RKO (cell line): ENCODE results near the gene CPAMD8.
A peak's percentile ranks its signal among the peaks of the same experiment; 100 is the strongest.
"Not testable (repeated sequence)": the region's sequence is repeated elsewhere in the genome, so short reads cannot be mapped to it uniquely, and the experiment has no call there.

Source experiments
- DNase-seq: peaks from one replicate; pipeline ENCODE4 v3.0.0-alpha.2; 2016; ENCODE audit warnings: low spot score

The CPAMD8 gene

DNA sequence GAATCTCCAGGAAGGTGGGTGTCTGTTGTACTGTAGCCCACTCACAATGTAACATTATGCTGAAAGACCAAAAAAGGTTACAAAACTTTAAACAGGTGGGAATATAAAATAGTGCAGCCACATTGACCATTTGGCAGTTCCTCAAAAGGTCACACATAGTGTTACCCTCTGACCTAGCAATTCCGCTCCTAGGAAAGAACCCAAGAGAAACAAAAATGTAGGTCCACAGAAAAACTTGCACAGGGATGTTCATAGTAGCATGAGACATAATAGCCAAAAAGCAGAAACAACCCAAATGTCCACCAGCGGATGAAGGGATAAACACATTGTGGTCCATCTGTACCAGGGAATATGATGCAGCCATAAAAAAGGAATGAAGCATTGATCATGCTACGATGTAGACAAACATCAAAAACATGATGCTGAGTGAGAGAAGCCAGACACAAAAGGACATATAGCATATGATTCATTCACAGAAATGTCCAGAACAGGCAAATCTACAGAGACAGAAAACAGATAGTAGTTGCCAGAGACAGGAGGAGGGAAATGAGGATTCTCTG is 27.9 kb downstream of the CPAMD8 start:
- no peak for DNase-seq

DNA sequence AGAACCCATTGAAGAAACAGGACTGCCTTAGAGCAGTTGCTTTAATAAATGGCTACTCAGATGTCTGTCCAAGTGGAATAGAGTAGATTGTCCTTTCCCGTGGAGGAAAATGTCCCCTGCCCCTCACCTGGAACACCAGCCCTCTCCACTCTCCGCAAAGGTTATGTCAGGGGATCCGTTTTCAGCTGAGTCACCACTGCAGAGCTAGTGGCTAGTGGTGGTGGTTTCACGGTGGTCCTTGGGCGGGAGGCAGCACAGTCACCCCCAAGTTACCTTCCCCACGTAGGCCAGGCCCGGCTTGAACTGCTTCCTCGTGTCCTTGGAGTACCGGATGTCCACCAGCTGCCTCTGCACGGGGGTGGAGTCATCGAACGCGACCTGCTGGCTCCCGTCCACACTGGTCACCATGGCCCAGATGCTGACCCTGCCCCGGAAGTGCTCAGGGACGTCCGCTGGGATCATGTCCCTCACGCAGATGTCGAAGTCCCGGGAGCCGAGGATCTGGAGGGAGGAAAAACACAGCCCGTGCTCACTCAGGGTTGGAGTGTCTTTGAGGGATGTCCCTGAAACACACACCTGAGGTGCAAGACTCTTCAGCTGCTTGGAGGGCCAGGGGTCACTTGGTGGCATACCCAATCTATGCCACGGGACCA is 29.6 kb downstream of the CPAMD8 start:
- DNase-seq = not testable (repeated sequence)

DNA sequence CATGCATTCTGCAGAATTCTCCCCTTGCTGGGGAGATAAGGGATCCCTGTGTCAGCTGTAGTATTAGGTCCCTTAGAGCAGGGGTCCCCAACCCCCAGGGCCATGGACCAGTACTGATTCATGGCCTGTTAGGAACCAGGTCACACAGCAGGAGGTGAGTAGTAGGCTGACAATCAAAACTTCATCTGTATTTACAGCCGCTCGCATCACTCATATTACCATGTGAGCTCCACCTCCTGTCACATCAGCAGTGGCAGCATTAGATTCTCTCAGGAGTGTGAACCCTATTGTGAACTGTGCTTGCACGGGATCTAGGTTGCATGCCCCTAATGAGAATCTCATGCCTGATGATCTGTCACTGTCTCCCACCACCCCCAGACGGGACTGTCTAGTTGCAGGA is 37.9 kb downstream of the CPAMD8 start:
- DNase-seq = no peak

DNA sequence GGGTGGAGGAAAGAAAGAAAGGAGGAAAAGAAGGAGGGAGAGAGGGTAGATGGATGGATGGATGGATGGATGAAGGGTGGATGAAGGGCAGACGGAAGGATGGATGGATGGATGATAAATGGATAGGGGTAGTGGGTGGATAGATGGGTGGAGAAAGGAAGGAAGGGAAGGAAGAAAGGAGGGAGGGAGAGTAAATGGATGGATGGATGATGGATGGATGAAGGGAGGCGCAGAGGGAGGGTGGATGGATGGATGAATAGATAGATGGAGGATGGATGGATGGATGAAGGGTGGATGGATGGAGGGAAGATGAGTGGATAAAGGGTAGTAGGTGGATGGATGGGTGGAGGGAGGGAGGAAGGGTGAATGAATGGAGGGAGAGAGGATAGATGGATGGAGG is 41.2 kb downstream of the CPAMD8 start:
- no peak for DNase-seq

DNA sequence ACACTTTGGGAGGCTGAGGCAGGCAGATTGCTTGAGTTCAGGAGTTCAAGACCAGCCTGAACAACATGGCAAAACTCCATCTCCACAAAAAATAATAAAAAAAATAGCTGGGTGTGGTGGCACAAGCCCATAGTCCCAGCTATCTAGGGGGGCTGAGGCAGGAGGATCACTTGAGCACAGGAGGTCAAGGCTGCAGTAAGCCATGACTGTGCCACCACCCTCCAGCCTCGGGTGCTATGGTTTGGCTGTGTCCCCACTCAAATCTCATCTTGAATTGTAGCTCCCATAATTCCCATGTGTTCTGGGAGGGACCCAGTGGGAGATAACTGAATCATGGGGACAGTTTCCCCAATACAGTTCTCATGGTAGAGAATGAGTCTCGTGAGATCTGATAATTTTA is 44.0 kb downstream of the CPAMD8 start:
- not testable (repeated sequence) for DNase-seq

DNA sequence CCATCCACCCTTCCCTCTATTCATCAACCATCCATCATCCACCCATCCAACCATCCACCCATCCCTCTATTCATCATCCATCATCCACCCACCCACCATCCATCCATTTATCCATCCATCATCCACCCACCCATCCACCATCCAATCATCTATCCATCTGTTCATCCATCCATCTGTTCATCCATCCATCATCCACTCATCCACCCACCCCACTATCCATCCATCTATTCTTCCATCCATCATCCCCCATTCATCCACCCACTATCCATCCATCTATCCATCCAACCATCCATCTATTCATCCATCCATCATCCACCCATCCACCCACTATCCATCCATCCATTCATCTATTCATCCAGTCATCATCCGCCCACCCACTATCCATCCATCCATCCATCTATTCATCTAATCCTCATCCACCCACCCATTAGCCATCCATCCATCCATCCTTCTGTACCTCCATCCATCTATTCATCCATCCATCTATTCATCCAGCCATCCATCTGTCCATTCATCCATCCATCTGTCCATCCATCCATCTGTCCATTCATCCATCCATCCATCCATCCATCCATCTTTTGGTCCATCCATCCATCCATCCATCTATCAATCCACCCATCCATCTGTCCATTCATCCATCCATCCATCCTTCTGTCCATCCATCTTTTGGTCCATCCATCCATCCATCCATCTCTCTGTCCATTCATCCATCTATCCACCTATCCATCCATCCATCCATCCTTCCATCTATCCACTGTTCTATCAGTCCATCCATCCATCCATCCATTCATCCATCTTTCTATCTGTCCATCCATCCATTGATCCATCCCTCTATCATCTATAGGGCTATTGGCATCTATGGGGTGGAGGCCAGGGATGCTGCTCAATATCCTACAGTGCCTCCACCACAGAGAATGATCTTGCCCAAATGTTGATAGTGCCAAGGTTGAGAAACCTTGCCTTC is 47.5 kb downstream of the CPAMD8 start:
- DNase-seq = no peak

DNA sequence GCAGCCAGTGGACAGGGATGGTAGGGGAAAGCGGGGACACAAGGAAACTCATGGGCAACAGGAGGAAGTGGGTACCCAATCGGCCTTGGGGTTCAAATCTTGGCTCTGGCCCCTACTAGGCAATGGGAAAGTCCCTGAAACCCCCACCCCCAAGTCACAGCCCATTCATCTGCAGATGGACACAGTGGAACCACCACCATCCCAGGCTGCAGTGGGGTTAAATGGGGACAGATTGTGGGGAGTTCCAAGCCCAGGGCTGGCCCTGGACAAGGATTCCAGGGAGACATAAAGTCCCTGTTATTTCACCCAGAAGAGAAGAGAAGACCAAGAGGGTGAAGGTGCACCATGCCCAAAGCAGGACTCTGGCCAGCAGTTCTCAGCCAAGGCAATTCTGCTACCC is 48.5 kb downstream of the CPAMD8 start:
- no peak for DNase-seq

DNA sequence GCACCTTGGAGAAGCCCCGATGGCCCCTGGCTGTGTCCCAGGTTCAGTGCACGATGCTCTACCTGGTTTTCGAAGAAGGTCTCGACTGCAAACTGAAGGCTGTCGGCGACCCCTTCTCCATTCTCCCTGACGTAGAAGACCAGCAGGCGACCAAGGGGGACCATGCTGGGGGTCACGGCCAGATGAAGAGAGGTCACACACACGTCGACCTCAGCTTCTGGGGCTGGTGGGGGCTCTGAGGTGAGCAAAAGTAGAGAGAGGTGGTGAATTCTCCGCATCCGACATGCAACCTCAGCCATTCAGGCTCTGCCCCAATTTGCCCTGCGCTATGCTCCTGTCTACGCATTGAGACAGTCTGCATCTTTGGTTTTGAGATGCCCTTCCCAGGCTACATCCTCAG is 49.3 kb downstream of the CPAMD8 start:
- DNase-seq = no peak

DNA sequence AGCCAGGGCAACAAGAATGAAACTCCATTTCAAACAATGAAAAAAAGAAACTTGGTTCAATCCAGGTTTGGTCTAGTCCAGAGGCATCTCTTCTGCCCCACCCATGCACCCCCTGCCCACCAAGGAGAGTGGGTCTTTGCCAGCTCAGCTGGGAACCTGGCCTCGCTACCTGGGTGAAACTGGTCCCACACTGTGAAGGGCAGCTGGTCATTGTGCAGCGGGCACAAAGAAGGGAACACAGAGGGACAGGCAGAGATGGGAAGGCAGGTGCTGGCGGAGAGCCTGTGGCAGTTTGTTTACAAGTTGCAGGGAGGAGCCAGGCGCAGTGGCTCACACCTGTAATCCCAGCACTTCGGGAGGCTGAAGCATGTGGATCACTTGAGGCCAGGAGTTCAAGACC is 50.2 kb downstream of the CPAMD8 start:
- no peak for DNase-seq

DNA sequence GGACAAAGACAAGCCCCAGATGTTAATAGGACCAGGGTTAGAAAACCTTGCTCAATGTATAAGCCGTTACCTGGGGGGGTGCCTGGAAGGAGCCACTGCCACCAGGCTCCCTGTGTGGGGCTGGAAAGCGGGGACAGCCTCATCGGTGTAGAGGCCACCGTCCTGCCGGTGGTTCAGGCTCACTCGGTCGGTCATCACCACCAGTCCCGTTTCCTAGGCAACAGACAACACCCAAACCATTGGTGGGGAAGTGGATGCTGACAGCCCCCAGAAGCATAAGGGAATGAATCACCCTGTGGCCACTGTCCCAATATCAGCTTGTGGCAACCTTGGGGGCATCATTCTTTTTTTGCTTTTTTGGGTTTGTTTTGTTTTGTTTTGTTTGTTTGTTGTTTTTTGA is 55.8 kb downstream of the CPAMD8 start:
- DNase-seq = no peak

DNA sequence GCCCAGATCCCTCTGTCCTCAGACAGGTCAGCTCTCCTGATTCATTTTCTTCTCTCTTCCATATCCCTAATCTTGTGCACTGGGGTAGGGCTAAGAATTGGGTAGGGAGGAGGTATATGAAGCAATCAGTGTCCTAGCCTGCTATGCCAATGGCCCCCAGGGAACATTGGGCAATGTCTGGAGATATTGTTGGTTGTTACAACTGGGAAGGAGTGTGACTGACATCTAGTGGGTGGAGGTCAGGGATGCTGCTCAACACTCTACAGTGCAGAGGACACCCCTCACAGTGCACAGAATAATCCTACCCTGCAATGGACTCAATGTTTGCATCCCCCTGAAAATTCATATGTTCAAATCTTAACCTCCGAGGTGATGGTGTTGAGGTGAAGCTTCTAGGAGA is 57.5 kb downstream of the CPAMD8 start:
- peak; percentile 33 for DNase-seq

DNA sequence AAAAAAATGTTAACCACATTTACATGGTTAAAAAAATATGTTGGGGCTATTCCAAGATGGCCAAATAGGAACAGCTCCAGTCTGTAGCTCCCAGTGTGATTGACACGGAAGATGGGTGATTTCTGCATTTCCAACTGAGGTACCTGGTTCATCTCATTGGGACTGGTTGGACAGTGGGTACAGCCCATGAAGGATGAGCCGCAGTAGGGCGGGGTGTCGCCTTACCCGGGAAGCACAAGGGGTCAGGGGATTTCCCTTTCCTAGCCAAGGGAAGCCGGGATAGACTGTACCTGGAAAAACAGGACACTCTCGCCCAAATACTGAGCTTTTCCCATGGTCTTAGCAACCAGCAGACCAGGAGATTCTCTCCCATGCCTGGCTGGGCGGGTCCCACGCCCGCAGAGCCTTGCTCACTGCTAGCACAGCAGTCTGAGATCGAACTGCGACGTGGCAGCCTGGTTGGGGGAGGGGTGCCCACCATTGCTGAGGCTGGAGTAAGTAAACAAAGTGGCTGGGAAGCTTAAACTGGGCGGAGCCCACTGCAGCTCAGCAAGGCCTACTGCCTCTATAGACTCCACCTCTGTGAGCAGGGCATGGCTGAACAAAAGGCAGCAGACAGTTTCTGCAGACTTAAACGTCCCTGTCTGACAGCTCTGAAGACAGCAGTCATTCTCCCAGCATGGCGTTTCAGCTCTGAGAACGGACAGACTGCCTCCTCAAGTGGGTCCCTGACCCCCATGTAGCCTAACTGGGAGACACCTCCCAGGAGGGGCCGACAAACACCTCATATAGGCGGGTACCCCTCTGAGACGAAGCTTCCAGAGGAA is 65.4 kb downstream of the CPAMD8 start:
- DNase-seq = not testable (repeated sequence)

DNA sequence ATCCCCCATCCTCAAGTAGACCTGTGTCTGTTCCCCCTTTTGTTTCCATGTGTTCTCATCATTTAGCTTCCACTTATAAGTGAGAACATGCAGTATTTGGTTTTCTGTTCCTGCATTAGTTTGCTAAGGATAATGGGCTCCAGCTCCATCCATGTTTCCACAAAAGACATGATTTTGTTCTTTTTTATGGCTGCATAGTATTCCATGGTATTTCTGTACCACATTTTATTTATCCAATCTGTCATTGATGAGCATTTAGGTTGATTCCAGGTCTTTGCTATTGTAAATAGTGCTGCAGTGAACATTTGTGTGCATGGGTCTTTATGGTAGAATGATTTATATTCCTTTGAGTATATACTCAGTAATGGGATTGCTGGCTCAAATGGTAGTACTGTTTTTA is 68.3 kb downstream of the CPAMD8 start:
- DNase-seq = not testable (repeated sequence)

DNA sequence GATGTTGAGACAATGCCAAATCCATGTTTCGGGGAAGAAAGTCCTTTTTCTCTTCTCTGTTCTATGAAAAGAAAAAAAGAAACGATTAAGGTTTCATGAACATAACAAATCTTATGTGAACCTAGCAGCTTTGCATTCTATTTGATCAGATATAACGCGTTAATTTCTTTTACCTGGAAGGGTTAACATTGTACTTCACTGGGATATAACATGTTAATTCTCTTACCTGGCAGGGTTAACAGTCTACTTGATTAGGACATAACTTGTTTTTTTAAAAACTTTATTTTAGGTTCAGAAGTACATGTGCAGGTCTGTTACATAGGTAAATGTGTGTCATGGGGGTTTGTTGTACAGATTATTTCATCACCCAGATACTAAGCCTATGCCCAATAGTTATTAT is 68.8 kb downstream of the CPAMD8 start:
- DNase-seq = no peak

DNA sequence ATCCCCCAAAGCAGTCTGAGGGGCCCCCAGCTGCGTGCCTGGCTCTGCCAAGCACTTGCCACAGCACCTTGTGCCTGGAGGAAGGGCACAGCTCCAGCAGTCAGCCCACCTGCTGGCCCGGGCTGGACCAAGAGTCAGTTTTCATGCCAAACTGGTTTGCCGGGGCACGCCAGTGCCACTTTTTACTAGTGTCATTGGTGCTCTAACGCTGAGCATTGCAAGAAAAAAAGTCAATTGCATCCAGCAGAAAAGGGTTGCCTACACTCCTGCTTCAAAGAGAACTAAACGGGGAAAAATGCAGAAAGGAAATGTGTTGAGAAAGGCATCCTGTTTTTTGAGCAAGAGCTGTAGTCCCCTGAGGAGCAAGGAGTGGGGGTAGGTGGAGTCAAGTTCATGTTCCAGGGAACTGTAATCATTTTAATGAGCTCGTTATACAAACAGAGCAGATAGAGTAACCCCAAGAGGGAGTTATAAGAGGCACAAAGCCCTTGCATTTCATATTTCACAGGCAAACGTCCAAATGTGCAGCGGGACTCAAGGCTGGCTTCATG is 69.4 kb downstream of the CPAMD8 start:
- no peak for DNase-seq

DNA sequence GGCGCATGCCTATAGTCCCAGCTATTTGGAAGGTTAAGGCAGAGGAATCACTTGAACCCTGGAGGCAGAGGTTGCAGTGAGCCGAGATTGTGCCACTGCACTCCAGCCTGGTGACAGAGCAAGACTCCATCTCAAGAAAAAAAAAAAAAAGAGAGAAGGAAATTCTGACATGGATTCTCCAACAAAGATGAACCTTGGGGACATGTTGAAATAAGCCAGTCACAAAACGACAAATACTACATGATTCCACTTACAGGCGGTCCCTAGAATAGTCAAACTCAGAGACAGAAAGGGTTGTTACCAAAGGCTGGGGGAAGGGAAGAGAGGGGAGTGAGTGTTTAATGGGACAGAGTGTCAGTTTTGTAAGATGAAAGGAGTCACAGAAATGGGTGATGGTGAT is 71.4 kb downstream of the CPAMD8 start:
- DNase-seq = no peak

DNA sequence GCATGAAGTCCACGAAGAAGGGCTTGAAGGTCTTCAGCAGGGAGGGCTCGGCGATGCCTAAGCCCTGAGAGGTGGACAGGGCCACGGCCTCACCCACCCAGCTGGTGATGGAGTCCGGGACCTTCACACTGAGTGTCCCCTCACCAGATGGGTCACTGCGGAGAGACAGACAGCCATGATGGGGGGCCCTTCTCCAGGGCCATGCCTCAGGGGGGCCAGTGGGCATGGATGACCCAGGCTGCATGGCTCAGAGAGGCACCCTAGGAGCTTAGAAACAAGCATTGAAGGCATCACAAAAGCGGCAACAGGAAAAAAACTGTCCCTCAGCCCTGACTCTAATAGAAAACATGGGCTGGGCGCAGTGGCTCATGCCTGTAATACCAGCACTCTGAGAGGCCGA is 74.6 kb downstream of the CPAMD8 start:
- DNase-seq = no peak

DNA sequence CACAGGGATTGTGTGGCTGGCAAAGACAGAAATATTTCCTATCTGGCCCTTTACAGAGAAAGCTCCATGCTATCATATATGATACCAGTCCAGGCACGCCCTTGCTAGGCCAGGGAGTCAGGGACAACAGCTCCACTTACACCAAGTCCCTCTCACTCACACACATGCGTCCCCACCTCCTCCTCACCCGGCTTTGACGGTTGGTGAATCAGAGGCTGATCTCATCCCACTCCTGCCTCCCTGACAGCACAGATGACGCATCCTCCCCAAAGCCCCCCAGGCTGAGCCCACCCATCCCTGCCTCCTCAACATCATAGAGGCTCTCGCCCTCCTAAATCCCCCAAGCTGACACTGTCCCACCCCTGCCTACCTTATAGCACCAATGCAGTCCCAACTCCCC is 75.1 kb downstream of the CPAMD8 start:
- DNase-seq = no peak

DNA sequence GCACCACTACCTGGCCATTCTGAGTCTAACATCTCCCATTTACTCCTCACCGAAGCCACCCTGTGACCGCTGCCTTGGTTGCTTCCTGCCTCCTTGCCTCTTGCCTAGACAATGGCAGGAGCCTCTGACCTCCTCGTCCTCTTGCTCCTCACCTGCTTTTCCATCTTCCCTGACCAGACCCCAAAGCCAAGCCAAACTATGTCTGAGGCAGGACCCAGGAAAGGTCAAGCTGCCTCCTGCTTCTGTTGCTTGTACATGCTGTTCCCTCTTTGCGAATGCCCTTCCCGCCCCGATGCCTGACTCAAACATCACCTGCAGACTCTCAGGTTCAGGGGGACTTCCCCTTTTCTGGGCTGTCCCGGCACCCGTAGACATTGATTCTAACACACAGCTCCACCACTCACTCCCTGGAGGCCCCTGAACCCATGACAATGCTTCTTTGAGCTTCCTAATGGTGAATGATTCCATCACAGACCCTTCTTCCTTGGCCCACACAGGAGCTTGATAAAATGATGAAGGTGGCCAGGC is 77.0 kb downstream of the CPAMD8 start:
- no peak for DNase-seq

DNA sequence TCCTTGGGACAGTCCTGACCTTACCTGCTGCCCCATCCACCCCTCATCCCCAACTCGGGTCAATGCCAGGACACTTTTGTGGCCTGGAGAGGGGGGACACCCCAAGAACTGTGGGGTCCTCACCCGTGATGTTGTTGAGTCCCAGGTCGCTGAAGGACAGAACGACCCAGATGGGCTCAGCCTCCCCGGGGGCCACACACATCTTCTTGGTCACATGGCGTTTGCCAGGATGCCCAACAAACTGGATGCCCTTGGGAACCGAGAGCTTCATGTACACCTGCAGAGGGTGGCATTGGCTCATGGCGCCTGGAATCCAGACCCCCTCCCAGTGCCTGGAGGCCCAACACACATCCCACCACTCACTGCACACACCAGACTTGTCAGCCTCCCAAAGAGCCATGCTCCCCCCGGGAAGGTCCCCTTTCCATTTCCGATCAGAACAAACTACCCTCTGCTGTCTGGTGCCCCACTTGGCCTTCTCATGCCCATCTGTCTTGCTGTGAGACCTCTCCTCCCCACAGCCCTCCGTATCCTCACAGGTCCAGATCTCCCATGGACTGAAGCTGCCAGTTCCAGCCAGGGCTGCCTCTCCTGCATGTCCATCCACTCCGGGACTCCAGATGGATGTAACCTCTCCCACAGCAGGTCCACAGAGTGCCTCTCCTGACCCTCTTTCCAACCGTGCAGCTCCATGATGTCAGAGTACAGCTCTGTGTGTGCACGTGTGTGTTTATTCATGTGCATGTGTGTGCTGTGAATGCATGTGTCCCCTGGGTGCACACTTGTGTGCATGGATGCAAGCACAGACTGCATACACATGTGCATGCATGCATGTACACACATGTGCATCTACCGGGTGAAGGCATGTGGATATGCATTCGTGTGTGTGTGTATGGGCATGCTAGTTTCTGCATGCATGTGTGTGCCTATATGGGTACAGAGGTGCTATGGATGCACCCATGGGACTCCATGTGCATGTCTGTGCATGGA is 79.4 kb downstream of the CPAMD8 start:
- no peak for DNase-seq
